Neural cell (in vitro differentiated cells): ENCODE results near the gene KRTAP5-9. TPM values are rescaled to one million over a fixed set of nuclear protein-coding genes. Genes with fewer than 3 reads are reported as not detected.

Experiments used
- H2AFZ ChIP-seq: fragments of 200-600, 300-800 bp; sonication (generic), shearing (Covaris generic); 2 replicates; pipeline ENCODE4 v1.6.0; 2014; ENCODE audit warnings: low read depth, mild to moderate bottlenecking, antibody characterized with exemption, low read length, moderate library complexity
- H3F3A ChIP-seq: fragments of 200-600 bp; shearing (Covaris generic); 2 replicates; pipeline ENCODE4 v1.6.1; 2016; ENCODE audit warnings: mild to moderate bottlenecking, moderate library complexity, mixed read lengths, antibody characterized with exemption, low read length; ENCODE audit not compliant: insufficient read depth, poor library complexity, severe bottlenecking
- H3K27ac ChIP-seq: fragments of 200-600, 300-800 bp; sonication (generic), shearing (Covaris generic); 2 replicates; pipeline ENCODE4 v1.5.1; 2014; ENCODE audit warnings: mild to moderate bottlenecking, low read length, moderate library complexity
- H3K27me3 ChIP-seq: fragments of 300-800, 200-600 bp; sonication (generic), shearing (Covaris generic); 2 replicates; pipeline ENCODE4 v1.6.0; 2014; ENCODE audit warnings: mild to moderate bottlenecking, low read depth, low read length, moderate library complexity; ENCODE audit not compliant: insufficient read depth
- H3K36me3 ChIP-seq: fragments of 300-800, 200-600 bp; sonication (generic), shearing (Covaris generic); 2 replicates; pipeline ENCODE4 v1.5.1; 2014; ENCODE audit warnings: mild to moderate bottlenecking, antibody characterized with exemption, low read length, moderate library complexity; ENCODE audit not compliant: insufficient read depth
- H3K4me2 ChIP-seq: fragments of 300-800, 200-600 bp; sonication (generic), shearing (Covaris generic); 2 replicates; pipeline ENCODE4 v1.6.0; 2014; ENCODE audit warnings: mild to moderate bottlenecking, low read length
- H3K4me3 ChIP-seq: fragments of 300-800, 200-600 bp; sonication (generic), shearing (Covaris generic); 2 replicates; pipeline ENCODE4 v1.5.1; 2014; ENCODE audit warnings: mild to moderate bottlenecking, low read length, moderate library complexity
- H3K79me2 ChIP-seq: fragments of 200-600 bp; shearing (Covaris generic); replicated peaks from 2 replicates; pipeline ENCODE4 v1.6.0; 2014; ENCODE audit warnings: mild to moderate bottlenecking, low read length, moderate library complexity; ENCODE audit not compliant: insufficient read depth
- H3K9ac ChIP-seq: fragments of 300-800, 200-600 bp; sonication (generic), shearing (Covaris generic); 2 replicates; pipeline ENCODE4 v1.6.1; 2016; ENCODE audit warnings: mild to moderate bottlenecking, low read length, mixed read lengths
- H3K9me2 ChIP-seq: fragments of 200-600 bp; shearing (Covaris generic); 2 replicates; pipeline ENCODE4 v1.6.1; 2016; ENCODE audit warnings: mild to moderate bottlenecking, low read length, mixed read lengths; ENCODE audit not compliant: insufficient read depth
- H3K9me3 ChIP-seq: fragments of 200-600, 300-800 bp; sonication (generic), shearing (Covaris generic); 2 replicates; pipeline ENCODE4 v1.6.1; 2016; ENCODE audit warnings: mild to moderate bottlenecking, mixed run types, low read length, moderate library complexity, mixed read lengths
- H4K20me1 ChIP-seq: fragments of 200-600 bp; shearing (Covaris generic); 2 replicates; pipeline ENCODE4 v1.6.1; 2016; ENCODE audit warnings: mild to moderate bottlenecking, mixed run types; ENCODE audit not compliant: insufficient read depth
- CTCF ChIP-seq: fragments of 450-650 bp; IDR thresholded peaks from 2 replicates; pipeline ENCODE4 v1.5.1; 2014; ENCODE audit warnings: antibody characterized with exemption, mild to moderate bottlenecking, moderate library complexity; ENCODE audit not compliant: poor library complexity, severe bottlenecking
- EP300 ChIP-seq: fragments of 450-650 bp; conservative IDR thresholded peaks from 2 replicates; pipeline ENCODE4 v1.6.1; 2014; ENCODE audit warnings: antibody characterized with exemption, mild to moderate bottlenecking, moderate library complexity; ENCODE audit not compliant: poor library complexity, severe bottlenecking
- EZH2 ChIP-seq: fragments of 200-600, 300-800 bp; shearing (Covaris generic), sonication (generic); IDR thresholded peaks from 2 replicates; pipeline ENCODE4 v1.6.1; 2014; ENCODE audit warnings: antibody characterized with exemption, low read length, borderline replicate concordance, mild to moderate bottlenecking; ENCODE audit not compliant: insufficient read depth, poor library complexity, severe bottlenecking
- MXI1 ChIP-seq: fragments of 450-650 bp; conservative IDR thresholded peaks from 2 replicates; pipeline ENCODE4 v1.6.1; 2014; ENCODE audit warnings: antibody characterized with exemption, mild to moderate bottlenecking; ENCODE audit not compliant: poor library complexity, severe bottlenecking
- POLR2AphosphoS5 ChIP-seq: IDR thresholded peaks from 2 replicates; pipeline ENCODE4 v1.6.1; 2012
- RAD21 ChIP-seq: fragments of 450-650 bp; conservative IDR thresholded peaks from 2 replicates; pipeline ENCODE4 v1.6.1; 2014; ENCODE audit warnings: antibody characterized with exemption, mild to moderate bottlenecking, moderate library complexity
- REST ChIP-seq: IDR thresholded peaks from 2 replicates; pipeline ENCODE4 v1.6.1; 2012; ENCODE audit warnings: borderline replicate concordance
- SMC3 ChIP-seq: fragments of 450-650 bp; conservative IDR thresholded peaks from 2 replicates; pipeline ENCODE4 v1.6.1; 2014; ENCODE audit warnings: antibody characterized with exemption, mild to moderate bottlenecking, moderate library complexity; ENCODE audit not compliant: poor library complexity
- TAF1 ChIP-seq: IDR thresholded peaks from 2 replicates; pipeline ENCODE4 v1.6.1; 2012; ENCODE audit warnings: low read depth
- polyA plus RNA-seq: library from polyadenylated mRNA; depleted of rRNA; stranded (reverse); fragments of >200 nt; gene quantifications from 2 replicates; pipeline ENCODE4 v1.2.3, GENCODE V29; 2014

Gene KRTAP5-9
- polyA plus RNA-seq, 1 donor from 2014 or later, result not detected

GRCh38 chr11:71527576-71528210 is 20.5 kb upstream of the KRTAP5-9 start:
- H3K9me2 ChIP-seq, result no peaks in the 10 kb centered on the region
- TF ChIP-seq POLR2AphosphoS5, result no peak
- TF ChIP-seq EP300, result no peak
- no peak for TF ChIP-seq TAF1
- no peak for TF ChIP-seq REST
- no peak for TF ChIP-seq RAD21
- no peak for TF ChIP-seq SMC3
- no peak for TF ChIP-seq MXI1
- TF ChIP-seq EZH2, result no peak
- TF ChIP-seq CTCF, result no peak
- H3K4me2 ChIP-seq, result no peak overlapping the region

GRCh38 chr11:71530602-71531001 is 17.6 kb upstream of the KRTAP5-9 start:
- H3K9me3 ChIP-seq, result no peaks in the 10 kb centered on the region
- no peak for TF ChIP-seq EZH2
- TF ChIP-seq POLR2AphosphoS5, result no peak
- no peak for TF ChIP-seq REST
- no peak for TF ChIP-seq RAD21
- TF ChIP-seq SMC3, result no peak
- no peak for TF ChIP-seq MXI1
- TF ChIP-seq CTCF, result no peak
- no peak for TF ChIP-seq EP300
- H3F3A ChIP-seq, result no peaks in the 10 kb centered on the region
- no peaks in the 10 kb centered on the region for H3K27me3 ChIP-seq
- H3K9me2 ChIP-seq, result no peaks in the 10 kb centered on the region
- no peak overlapping the region for H3K4me3 ChIP-seq
- H4K20me1 ChIP-seq, result no peaks in the 10 kb centered on the region
- H3K4me2 ChIP-seq, result no peak overlapping the region
- H2AFZ ChIP-seq, result no peak overlapping the region
- no peak overlapping the region for H3K9ac ChIP-seq
- no peaks in the 10 kb centered on the region for H3K36me3 ChIP-seq
- H3K27ac ChIP-seq, result no peak overlapping the region
- H3K79me2 ChIP-seq, result no peaks in the 10 kb centered on the region

More at GRCh38 chr11:71527576-71528210, 20.5 kb upstream of the KRTAP5-9 start:
- H2AFZ ChIP-seq, result no peak overlapping the region
- H3K27ac ChIP-seq, result no peak overlapping the region
- no peaks in the 10 kb centered on the region for H3K79me2 ChIP-seq
- H3F3A ChIP-seq, result no peaks in the 10 kb centered on the region
- no peak overlapping the region for H3K4me3 ChIP-seq
- H4K20me1 ChIP-seq, result no peaks in the 10 kb centered on the region
- no peaks in the 10 kb centered on the region for H3K9me3 ChIP-seq
- no peak overlapping the region for H3K9ac ChIP-seq
- H3K36me3 ChIP-seq, result no peaks in the 10 kb centered on the region
- no peaks in the 10 kb centered on the region for H3K27me3 ChIP-seq
